WI38 (cell line): Measurements from ENCODE around the gene RLN3.

Experiments
- H3K4me3 ChIP-seq: 2 replicates; pipeline ENCODE4 v1.5.1; 2011; ENCODE audit warnings: low read depth, mild to moderate bottlenecking, control low read depth, low read length
- CTCF ChIP-seq: IDR thresholded peaks from 2 replicates; pipeline ENCODE4 v1.5.1; 2012; ENCODE audit warnings: low read depth, mild to moderate bottlenecking, control low read depth, low read length

The RLN3 gene

GRCh38 chr19:13986348-13986904 lies 41.5 kb upstream of the RLN3 start:
- no peak overlapping the region for H3K4me3 ChIP-seq
- no peak for TF ChIP-seq CTCF

- TF ChIP-seq CTCF: no peak
- H3K4me3 ChIP-seq: no peak overlapping the region
Measured at GRCh38 chr19:13987101-13987890, 40.7 kb upstream of the RLN3 start.

- H3K4me3 ChIP-seq: no peak overlapping the region
- TF ChIP-seq CTCF: no peak
Measured at GRCh38 chr19:13989487-13989886, 38.5 kb upstream of the RLN3 start.

GRCh38 chr19:13990085-13990484 lies 37.9 kb upstream of the RLN3 start:
- no peak overlapping the region for H3K4me3 ChIP-seq
- TF ChIP-seq CTCF: no peak

- TF ChIP-seq CTCF: no peak
- H3K4me3 ChIP-seq: no peak overlapping the region
Measured at GRCh38 chr19:13992025-13992424, 35.9 kb upstream of the RLN3 start.

GRCh38 chr19:13993590-13994300 lies 34.2 kb upstream of the RLN3 start:
- H3K4me3 ChIP-seq: no peak overlapping the region
- no peak for TF ChIP-seq CTCF

- H3K4me3 ChIP-seq: no peak overlapping the region
Measured at GRCh38 chr19:13995017-13995728, 32.8 kb upstream of the RLN3 start.

More at GRCh38 chr19:13995017-13995728, 32.8 kb upstream of the RLN3 start:
- TF ChIP-seq CTCF: no peak
